Esophagus (tissue), 2 donors: ENCODE data around the gene SLC16A5. TPM values are rescaled to one million over a fixed set of nuclear protein-coding genes. Genes with fewer than 3 reads are reported as not detected.
"Not testable (repeated sequence)": the region's sequence is repeated elsewhere in the genome, so short reads cannot be mapped to it uniquely, and the experiment has no call there.

ENCODE experiments used
- H3K27ac ChIP-seq, 2 donors: one replicate each; pipeline ENCODE4 v1.5.1; 2013; ENCODE audit warnings: low read depth in 2 of 2, mild to moderate bottlenecking in 2 of 2, inconsistent platforms in 1 of 2, low read length in 1 of 2, moderate library complexity in 1 of 2
- H3K27me3 ChIP-seq, 2 donors: one replicate each; pipeline ENCODE4 v1.6.1; 2013; ENCODE audit warnings: low read length in 2 of 2, control low read depth in 1 of 2, mild to moderate bottlenecking in 1 of 2; ENCODE audit not compliant: insufficient read depth in 2 of 2, control insufficient read depth in 1 of 2
- H3K36me3 ChIP-seq, 2 donors: one replicate each; pipeline ENCODE4 v1.6.1; 2013; ENCODE audit warnings: low read length in 1 of 2; ENCODE audit not compliant: control insufficient read depth in 2 of 2, insufficient read depth in 2 of 2
- H3K4me1 ChIP-seq, 2 donors: one replicate each; pipeline ENCODE4 v1.6.1; 2013; ENCODE audit warnings: low read length in 1 of 2; ENCODE audit not compliant: control insufficient read depth in 2 of 2, insufficient read depth in 2 of 2
- H3K4me3 ChIP-seq, 2 donors: one replicate each; pipeline ENCODE4 v1.5.1; 2013; ENCODE audit warnings: low read length in 2 of 2, mild to moderate bottlenecking in 2 of 2, low read depth in 1 of 2, moderate library complexity in 1 of 2
- H3K9me3 ChIP-seq, 2 donors: one replicate each; pipeline ENCODE4 v1.6.1; 2013; ENCODE audit warnings: mild to moderate bottlenecking in 2 of 2, low read depth in 1 of 2, low read length in 1 of 2, moderate library complexity in 1 of 2; ENCODE audit not compliant: control insufficient read depth in 2 of 2, insufficient read depth in 1 of 2
- whole genome bisulfite sequencing, 2 donors: extraction: QIAGEN DNeasy Blood & Tissue Kit; methylation state at CpG; one replicate each; pipeline ENCODE4 v1.1.7; 2013; 5-methylcytosine and 5-hydroxymethylcytosine counted together
- polyA plus RNA-seq, 2 donors: library from polyadenylated mRNA; stranded (reverse); fragments of 200-250 nt; gene quantifications; one replicate each; pipeline ENCODE4 v1.2.3, GENCODE V29; 2013
- donor health status: healthy with polysubstance abuse.
- donor health status: Bipolar disorder and iron deficiency.

SLC16A5 gene
- polyA plus RNA-seq, 2 donors: 8.7 to 10.0 TPM

- H3K4me3 ChIP-seq: no peak overlapping the region
- H3K9me3 ChIP-seq: no peaks in the 10 kb centered on the region
- peaks cover 0 to 4% of the 10 kb centered on the region in 2 donors for H3K36me3 ChIP-seq
- H3K27me3 ChIP-seq: no peaks in the 10 kb centered on the region
- peaks cover 9% of the 10 kb centered on the region in 2 donors for H3K4me1 ChIP-seq
- peak overlapping the region; percentile 14 to 36 for H3K27ac ChIP-seq
Observed at GRCh38 chr17:75115555-75115954, 27.8 kb downstream of the SLC16A5 start.

DNA sequence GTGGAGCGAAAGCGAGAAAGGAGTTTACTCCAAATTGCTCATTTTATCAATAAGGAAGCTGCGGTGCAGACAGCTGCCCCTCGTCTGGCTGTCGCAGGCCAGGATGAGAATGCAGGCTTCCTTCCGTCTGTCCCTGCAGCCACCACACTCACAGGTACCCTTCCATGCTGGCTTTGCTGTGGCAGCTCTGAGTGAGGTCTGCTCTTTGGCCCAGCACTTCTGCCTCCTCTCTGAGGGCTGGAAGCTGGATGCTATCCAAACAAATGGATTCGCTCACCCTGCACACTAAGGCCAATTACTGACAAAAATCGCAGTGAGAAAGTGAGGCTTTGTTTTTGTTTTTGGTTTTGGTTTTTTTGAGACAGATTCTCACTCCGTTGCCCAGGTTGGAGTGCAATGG lies 29.0 kb downstream of the SLC16A5 start:
- Histone ChIP-seq H3K27me3 (no peaks in the 10 kb centered on the region), H3K4me3 (no peak overlapping the region), H3K27ac (peak overlapping the region in 1 of 2 donors; percentile 64), H3K9me3 (no peaks in the 10 kb centered on the region), H3K4me1 (peaks cover 7 to 9% of the 10 kb centered on the region in 2 donors), H3K36me3 (peaks cover 0 to 4% of the 10 kb centered on the region in 2 donors)
- 79 to 86% methylated on average over 9 of the region's 9 CpGs for WGBS, 2 donors

GRCh38 chr17:75118307-75118706 lies 30.6 kb downstream of the SLC16A5 start:
- Histone ChIP-seq H3K27me3 (no peaks in the 10 kb centered on the region), H3K4me3 (no peak overlapping the region), H3K4me1 (peaks cover 7 to 9% of the 10 kb centered on the region in 2 donors), H3K9me3 (no peaks in the 10 kb centered on the region), H3K36me3 (peaks cover 0 to 4% of the 10 kb centered on the region in 2 donors), H3K27ac (peak overlapping the region in 1 of 2 donors; percentile 45)
- WGBS, 2 donors: 94 to 95% methylated on average over 14 of the region's 14 CpGs

DNA sequence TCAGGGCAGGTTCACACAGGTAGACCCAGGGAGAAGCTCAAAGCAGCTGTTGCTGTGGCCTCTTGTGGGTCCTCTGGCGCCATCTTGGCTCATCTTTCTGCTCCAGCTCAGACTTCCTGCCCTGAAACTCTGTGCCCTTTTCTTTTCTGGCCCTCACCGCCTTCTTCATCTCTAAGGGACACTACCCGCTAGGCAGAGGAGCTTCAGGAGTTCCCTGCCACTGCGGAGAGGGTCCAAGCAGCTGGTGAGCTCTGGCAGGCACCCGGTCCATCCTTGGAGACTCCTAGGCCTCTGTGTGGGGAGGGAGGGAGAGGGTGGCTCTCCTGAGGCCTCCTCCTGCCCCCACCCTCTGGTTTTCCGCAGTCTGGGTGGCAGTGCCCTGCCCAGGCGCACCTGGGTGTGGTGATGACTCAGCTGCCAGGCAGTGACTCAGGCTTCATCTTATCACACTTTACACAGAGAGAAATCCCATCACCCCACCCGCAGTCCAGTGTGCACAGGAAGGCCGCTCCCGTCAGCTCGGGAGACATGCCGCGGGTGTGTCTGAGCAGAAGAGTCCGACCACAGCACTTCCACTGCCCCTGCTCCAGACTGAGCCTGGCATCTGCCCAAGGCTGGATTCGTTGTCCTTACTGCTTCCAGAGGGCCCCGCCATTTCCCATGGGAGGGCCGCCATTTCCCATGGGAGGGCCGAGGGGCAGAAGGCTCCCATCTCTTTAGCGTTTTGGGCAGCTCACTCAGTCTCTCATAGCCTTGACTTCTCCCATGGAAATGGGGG lies 36.5 kb downstream of the SLC16A5 start:
- no peaks in the 10 kb centered on the region for H3K27me3 ChIP-seq
- peak overlapping the region; percentile 93 to 99 for H3K27ac ChIP-seq
- H3K36me3 ChIP-seq: peaks cover 4% of the 10 kb centered on the region in 2 donors
- no peak overlapping the region for H3K4me3 ChIP-seq
- WGBS, 2 donors: 39 to 55% methylated on average over 15 to 19 of the region's 19 CpGs
- H3K4me1 ChIP-seq: peaks cover 5 to 30% of the 10 kb centered on the region in 2 donors
- H3K9me3 ChIP-seq: no peaks in the 10 kb centered on the region

DNA sequence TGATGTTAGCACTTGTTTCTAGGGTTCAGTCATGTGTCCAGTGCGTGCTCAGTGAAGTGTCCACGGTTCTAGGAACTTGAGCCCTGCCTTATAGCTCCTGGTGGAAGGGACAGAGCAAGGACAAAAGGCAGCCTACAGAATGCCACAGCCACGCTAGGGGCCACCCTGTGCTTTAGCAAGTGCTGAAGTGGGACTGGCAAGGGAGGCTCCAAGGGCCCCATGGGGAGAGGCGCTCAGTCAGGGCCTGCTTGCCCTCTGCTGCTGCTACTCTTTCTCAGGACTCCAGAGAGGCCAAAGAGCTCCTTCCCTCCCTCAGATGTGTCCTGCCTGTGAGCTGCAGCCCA lies 37.0 kb downstream of the SLC16A5 start:
- no peak overlapping the region for H3K4me3 ChIP-seq
- H3K9me3 ChIP-seq: no peaks in the 10 kb centered on the region
- peak overlapping the region; percentile 93 to 99 for H3K27ac ChIP-seq
- H3K27me3 ChIP-seq: no peaks in the 10 kb centered on the region
- WGBS, 2 donors: 67 to 82% methylated on average over 4 of the region's 4 CpGs
- peaks cover 4 to 9% of the 10 kb centered on the region in 2 donors for H3K36me3 ChIP-seq
- H3K4me1 ChIP-seq: peaks cover 5 to 29% of the 10 kb centered on the region in 2 donors

GRCh38 chr17:75125984-75126383 lies 38.2 kb downstream of the SLC16A5 start:
- H3K27ac ChIP-seq: peak overlapping the region; percentile 8 to 71
- H3K36me3 ChIP-seq: peaks cover 4 to 11% of the 10 kb centered on the region in 2 donors
- H3K4me1 ChIP-seq: peaks cover 5 to 33% of the 10 kb centered on the region in 2 donors
- WGBS, 2 donors: 62 to 63% methylated on average over 3 of the region's 3 CpGs
- H3K9me3 ChIP-seq: no peaks in the 10 kb centered on the region
- H3K4me3 ChIP-seq: no peak overlapping the region
- H3K27me3 ChIP-seq: no peaks in the 10 kb centered on the region

GRCh38 chr17:75126954-75127353 lies 39.2 kb downstream of the SLC16A5 start:
- WGBS, 2 donors: 87 to 96% methylated on average over 8 of the region's 8 CpGs

DNA sequence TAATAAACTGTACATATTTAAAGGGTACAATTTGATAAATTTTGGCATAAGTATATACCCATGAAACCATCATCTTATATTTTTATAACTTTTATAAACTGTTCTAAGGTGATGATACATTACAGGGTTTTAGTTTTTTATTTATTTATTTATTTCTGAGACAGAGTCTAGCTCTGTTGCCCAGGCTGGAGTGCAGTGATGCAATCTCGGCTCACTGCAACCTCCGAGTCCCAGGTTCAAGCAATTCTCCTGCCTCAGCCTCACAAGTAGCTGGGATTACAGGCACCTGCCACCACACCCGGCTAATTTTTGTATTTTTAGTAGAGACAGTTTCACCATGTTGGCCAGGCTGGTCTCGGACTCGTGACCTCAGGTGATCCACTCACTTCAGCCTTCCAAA lies 40.2 kb downstream of the SLC16A5 start:
- not testable (repeated sequence) for H3K9me3 ChIP-seq, H3K4me3 ChIP-seq, H3K27me3 ChIP-seq
- H3K27ac ChIP-seq: peak overlapping the region in 1 of 2 donors; percentile 68
- 64 to 81% methylated on average over 5 of the region's 5 CpGs for WGBS, 2 donors
- H3K4me1 ChIP-seq: peaks cover 5 to 33% of the 10 kb centered on the region in 2 donors
- peaks cover 4 to 11% of the 10 kb centered on the region in 2 donors for H3K36me3 ChIP-seq

More at GRCh38 chr17:75126954-75127353, 39.2 kb downstream of the SLC16A5 start:
- peaks cover 4 to 11% of the 10 kb centered on the region in 2 donors for H3K36me3 ChIP-seq
- H3K4me3 ChIP-seq: no peak overlapping the region
- no peaks in the 10 kb centered on the region for H3K27me3 ChIP-seq
- H3K9me3 ChIP-seq: no peaks in the 10 kb centered on the region
- H3K27ac ChIP-seq: peak overlapping the region; percentile 15 to 37
- peaks cover 5 to 33% of the 10 kb centered on the region in 2 donors for H3K4me1 ChIP-seq

GRCh38 chr17:75128694-75129505 lies 41.1 kb downstream of the SLC16A5 start:
- 78 to 81% methylated on average over 33 of the region's 33 CpGs for WGBS, 2 donors
- H3K4me1 ChIP-seq: peaks cover 5 to 31% of the 10 kb centered on the region in 2 donors
- H3K27me3 ChIP-seq: no peaks in the 10 kb centered on the region
- no peak overlapping the region for H3K4me3 ChIP-seq
- H3K27ac ChIP-seq: peak overlapping the region; percentile 35 to 68
- H3K9me3 ChIP-seq: no peaks in the 10 kb centered on the region
- H3K36me3 ChIP-seq: peaks cover 4 to 11% of the 10 kb centered on the region in 2 donors
